Measurements from ENCODE around the gene XCL1. TPM values are rescaled to one million over a fixed set of nuclear protein-coding genes. Genes with fewer than 3 reads are reported as not detected.

Gene XCL1, protein sequence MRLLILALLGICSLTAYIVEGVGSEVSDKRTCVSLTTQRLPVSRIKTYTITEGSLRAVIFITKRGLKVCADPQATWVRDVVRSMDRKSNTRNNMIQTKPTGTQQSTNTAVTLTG
- not detected in 2 replicates for total RNA-seq

DNA sequence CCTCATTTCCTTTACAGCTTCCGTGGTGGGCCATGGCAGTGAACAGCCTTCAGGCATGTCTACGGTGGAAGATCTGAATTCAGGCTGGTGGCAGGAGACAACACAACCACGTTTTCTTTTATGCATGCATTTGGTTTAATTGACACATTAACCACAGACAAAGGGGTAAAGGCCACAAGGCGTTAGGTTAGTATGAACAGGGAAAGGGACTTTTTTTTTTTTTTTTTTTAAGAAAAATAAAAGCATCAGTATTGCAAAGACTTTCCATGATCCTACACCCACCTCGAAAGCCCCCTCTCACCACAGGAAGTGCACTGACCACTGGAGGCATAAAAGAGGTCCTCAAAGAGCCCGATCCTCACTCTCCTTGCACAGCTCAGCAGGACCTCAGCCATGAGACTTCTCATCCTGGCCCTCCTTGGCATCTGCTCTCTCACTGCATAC, at the start of gene XCL1:
Gene XCL1 (plus strand): TSS at position 361 of the 444 bp plus-strand sequence. CDS start 33 bp downstream, at position 394.

DNA sequence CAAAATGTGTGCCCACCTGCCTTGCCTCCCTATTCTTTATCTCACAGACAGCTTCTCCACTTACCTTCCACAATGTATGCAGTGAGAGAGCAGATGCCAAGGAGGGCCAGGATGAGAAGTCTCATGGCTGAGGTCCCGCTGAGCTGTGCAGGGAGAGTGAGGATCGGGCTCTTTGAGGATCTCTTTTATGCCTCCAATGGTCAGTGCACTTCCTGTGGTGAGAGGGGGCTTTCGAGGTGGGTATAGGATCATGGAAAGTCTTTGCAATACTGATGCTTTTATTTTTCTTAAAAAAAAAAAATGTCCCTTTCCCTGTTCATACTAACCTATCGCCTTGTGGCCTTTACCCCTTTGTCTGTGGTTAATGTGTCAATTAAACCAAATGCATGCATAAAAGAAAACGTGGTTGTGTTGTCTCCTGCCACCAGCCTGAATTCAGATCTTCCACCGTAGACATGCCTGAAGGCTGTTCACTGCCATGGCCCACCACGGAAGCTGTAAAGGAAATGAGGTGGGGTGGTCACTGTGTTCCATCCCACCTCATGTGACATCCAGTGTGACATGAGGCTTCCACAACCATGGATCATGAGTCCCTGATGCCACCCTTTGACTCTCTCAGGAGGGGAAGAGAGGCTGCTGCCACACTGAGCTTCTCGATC, 32.4 kb upstream of the XCL1 start, which contains the start of gene XCL2:
Gene XCL2 (minus strand): TSS at position 158 of the 659 bp plus-strand sequence. CDS start 33 bp downstream, at position 125.

Other genes with a start within 250 kb of the XCL1 start
- gene XCL2, start 32.6 kb upstream of the XCL1 start, total RNA-seq: not detected in 2 replicates
- gene DPT, start 152.6 kb downstream of the XCL1 start, total RNA-seq: 0.13 TPM in 1 of 2 replicates, not detected in the other